H1 (cell line): ENCODE results near the gene C13orf42. TPM values are rescaled to one million over a fixed set of nuclear protein-coding genes. Genes with fewer than 3 reads are reported as not detected.

Experiments used
- CTCF ChIA-PET: fragments of 300-600 bp; sonication (Branson Sonifier 250); formaldehyde crosslinking; loops from one replicate; lab custom pipeline; 2021; ENCODE audit not compliant: partially characterized antibody; lab: Charles Lee
- POLR2A ChIA-PET: fragments of 300-600 bp; sonication (Branson Sonifier 250); formaldehyde crosslinking; loops from one replicate; lab custom pipeline; 2021; ENCODE audit warnings: inconsistent platforms; ENCODE audit not compliant: partially characterized antibody; lab: Charles Lee
- DNase-seq, 2 experiments: peaks; one replicate each; pipeline versions ENCODE4 v3.0.0 to v3.0.0-alpha.2; 2010 to 2022; ENCODE audit warnings: low spot score in 2 of 2, low read depth in 1 of 2, mixed read lengths in 1 of 2
- FAIRE-seq: peaks from 2 replicates; lab custom pipeline; 2011; peaks lifted over from hg19 to GRCh38; lab: Jason Lieb, UNC
- H2AFZ ChIP-seq: 2 replicates; pipeline ENCODE4 v1.8.1; 2012; ENCODE audit warnings: low read length, inconsistent platforms
- H2AK5ac ChIP-seq: 2 replicates; pipeline ENCODE4 v1.6.1; 2013; ENCODE audit warnings: low read depth, low read length
- H2BK120ac ChIP-seq: replicated peaks from 2 replicates; pipeline ENCODE3; 2013; ENCODE audit warnings: low read depth, low read length, inconsistent platforms
- H2BK12ac ChIP-seq: 2 replicates; pipeline ENCODE4 v1.6.1; 2013; ENCODE audit warnings: low read depth, low read length
- H2BK15ac ChIP-seq: 2 replicates; pipeline ENCODE4 v1.6.1; 2013; ENCODE audit warnings: low read length
- H2BK20ac ChIP-seq: 2 replicates; pipeline ENCODE4 v1.6.1; 2013; ENCODE audit warnings: low read length
- H2BK5ac ChIP-seq: 2 replicates; pipeline ENCODE4 v1.6.1; 2013; ENCODE audit warnings: low read depth, low read length
- H3K14ac ChIP-seq: 2 replicates; pipeline ENCODE4 v1.6.1; 2013; ENCODE audit warnings: inconsistent platforms; ENCODE audit not compliant: insufficient read length
- H3K18ac ChIP-seq: 2 replicates; pipeline ENCODE4 v1.6.1; 2013; ENCODE audit warnings: low read length; ENCODE audit errors: extremely low read depth
- H3K23ac ChIP-seq: 2 replicates; pipeline ENCODE4 v1.6.1; 2013; ENCODE audit warnings: inconsistent platforms; ENCODE audit not compliant: insufficient read length
- H3K23me2 ChIP-seq: 2 replicates; pipeline ENCODE4 v1.6.1; 2013; ENCODE audit warnings: low read depth, low read length
- H3K27ac ChIP-seq: 2 replicates; pipeline ENCODE4 v1.6.1; 2011; ENCODE audit warnings: low read depth, low read length, inconsistent platforms
- H3K27me3 ChIP-seq, 4 experiments: replicated peaks in 1 of 4; 1 replicate in 1 of 4; 2 replicates in 3 of 4; pipeline versions ENCODE4 v1.6.1 to v1.8.1; 2011 to 2013; ENCODE audit warnings: low read length in 3 of 4, mild to moderate bottlenecking in 3 of 4, inconsistent platforms in 2 of 4, mixed read lengths in 2 of 4, moderate library complexity in 1 of 4; ENCODE audit not compliant: control insufficient read depth in 3 of 4, insufficient read depth in 3 of 4; ENCODE audit errors: extremely low read depth in 1 of 4
- H3K36me3 ChIP-seq, 4 experiments: 2 replicates each; pipeline versions ENCODE4 v1.6.1 to v1.8.1; 2011 to 2013; ENCODE audit warnings: mild to moderate bottlenecking in 4 of 4, low read length in 3 of 4, moderate library complexity in 2 of 4, control low read depth in 1 of 4, inconsistent platforms in 1 of 4; ENCODE audit not compliant: insufficient read depth in 4 of 4, control insufficient read depth in 2 of 4
- H3K4ac ChIP-seq: replicated peaks from 2 replicates; pipeline ENCODE3; 2013; ENCODE audit warnings: low read length, low read depth, mixed read lengths, inconsistent platforms; ENCODE audit not compliant: insufficient read length
- H3K4me1 ChIP-seq, 4 experiments: replicated peaks in 1 of 4; 1 replicate in 1 of 4; 2 replicates in 3 of 4; pipeline versions ENCODE4 v1.6.1 to v1.8.1; 2011 to 2013; ENCODE audit warnings: low read length in 3 of 4, inconsistent platforms in 2 of 4, mixed read lengths in 1 of 4; ENCODE audit not compliant: insufficient read depth in 4 of 4, control insufficient read depth in 3 of 4
- H3K4me2 ChIP-seq, 2 experiments: 2 replicates each; pipeline versions ENCODE4 v1.6.1 to v1.8.1; 2011 to 2013; ENCODE audit warnings: low read depth in 2 of 2, low read length in 2 of 2, control low read depth in 1 of 2, inconsistent platforms in 1 of 2, mild to moderate bottlenecking in 1 of 2; ENCODE audit not compliant: insufficient read depth in 1 of 2
- H3K4me3 ChIP-seq, 4 experiments: fragments of 200-600, 300-600 bp in 1 of 4; sonication (generic), shearing (Covaris generic), sonication (Bioruptor Twin) in 1 of 4; 2 replicates each; pipeline versions ENCODE4 v1.5.1 to v1.8.1; 2011 to 2016; ENCODE audit warnings: low read length in 4 of 4, low read depth in 3 of 4, control low read depth in 2 of 4, inconsistent platforms in 2 of 4, mild to moderate bottlenecking in 2 of 4, mixed read lengths in 1 of 4, moderate library complexity in 1 of 4; ENCODE audit not compliant: insufficient read depth in 2 of 4; ENCODE audit errors: extremely low read depth in 1 of 4
- H3K56ac ChIP-seq: replicated peaks from 2 replicates; pipeline ENCODE3; 2013; ENCODE audit warnings: low read depth, mild to moderate bottlenecking, mixed read lengths, low read length, inconsistent platforms; ENCODE audit not compliant: insufficient read length
- H3K79me1 ChIP-seq: 2 replicates; pipeline ENCODE4 v1.6.1; 2013; ENCODE audit warnings: low read depth, low read length, control low read depth
- H3K79me2 ChIP-seq, 2 experiments: 2 replicates each; pipeline versions ENCODE4 v1.6.1 to v1.8.1; 2012 to 2013; ENCODE audit warnings: low read length in 2 of 2, mild to moderate bottlenecking in 2 of 2, inconsistent platforms in 1 of 2; ENCODE audit not compliant: insufficient read depth in 2 of 2, control insufficient read depth in 1 of 2
- H3K9ac ChIP-seq, 4 experiments: replicated peaks in 1 of 4; 1 replicate in 1 of 4; 2 replicates in 3 of 4; pipeline versions ENCODE4 v1.6.1 to v1.8.1; 2011 to 2013; ENCODE audit warnings: low read depth in 3 of 4, low read length in 3 of 4, control low read depth in 2 of 4, mild to moderate bottlenecking in 2 of 4, moderate library complexity in 2 of 4, inconsistent platforms in 1 of 4; ENCODE audit errors: extremely low read depth in 1 of 4
- H3K9me3 ChIP-seq, 2 experiments: 2 replicates each; pipeline versions ENCODE4 v1.6.1 to v1.8.1; 2012 to 2013; ENCODE audit warnings: mild to moderate bottlenecking in 2 of 2, moderate library complexity in 2 of 2, control low read depth in 1 of 2, inconsistent platforms in 1 of 2, low read depth in 1 of 2, low read length in 1 of 2, mixed read lengths in 1 of 2; ENCODE audit not compliant: insufficient read depth in 2 of 2
- H4K20me1 ChIP-seq, 2 experiments: replicated peaks in 1 of 2; 2 replicates each; pipeline versions ENCODE3 to v1.8.1; 2011 to 2013; ENCODE audit warnings: inconsistent platforms in 2 of 2, low read length in 2 of 2, mild to moderate bottlenecking in 1 of 2; ENCODE audit not compliant: insufficient read depth in 2 of 2, control insufficient read depth in 1 of 2
- H4K5ac ChIP-seq: 2 replicates; pipeline ENCODE4 v1.6.1; 2013; ENCODE audit warnings: low read length, low read depth, mixed read lengths, inconsistent platforms; ENCODE audit not compliant: insufficient read length
- H4K8ac ChIP-seq: 2 replicates; pipeline ENCODE4 v1.8.0; 2013; ENCODE audit warnings: mild to moderate bottlenecking, moderate library complexity, low read length, inconsistent platforms; ENCODE audit not compliant: insufficient read depth; ENCODE audit errors: extremely low read depth
- H4K91ac ChIP-seq: replicated peaks from 2 replicates; pipeline ENCODE3; 2013; ENCODE audit warnings: low read length, mixed read lengths, inconsistent platforms; ENCODE audit not compliant: insufficient read length
- CTBP2 ChIP-seq: IDR thresholded peaks from 2 replicates; pipeline ENCODE4 v1.7.0; 2011; ENCODE audit warnings: borderline replicate concordance, mild to moderate bottlenecking, moderate library complexity, mixed read lengths, low read length; ENCODE audit not compliant: insufficient read depth, insufficient read length
- EP300 ChIP-seq, 2 experiments: IDR thresholded peaks; 1 replicate in 1 of 2; 2 replicates in 1 of 2; pipeline ENCODE4 v1.6.1; 2011 to 2012; ENCODE audit warnings: low read depth in 2 of 2, low read length in 2 of 2, mild to moderate bottlenecking in 2 of 2, borderline replicate concordance in 1 of 2, inconsistent platforms in 1 of 2, moderate library complexity in 1 of 2
- NRF1 ChIP-seq: IDR thresholded peaks from 2 replicates; pipeline ENCODE4 v1.6.1; 2011; ENCODE audit warnings: mild to moderate bottlenecking, low read depth, low read length, improper control_type of control experiment
- RAD21 ChIP-seq, 2 experiments: IDR thresholded peaks in 1 of 2; conservative IDR thresholded peaks in 1 of 2; 2 replicates each; pipeline ENCODE4 v1.6.1; 2011; ENCODE audit warnings: low read depth in 2 of 2, low read length in 2 of 2, improper control_type of control experiment in 1 of 2, inconsistent platforms in 1 of 2, mild to moderate bottlenecking in 1 of 2, moderate library complexity in 1 of 2
- SAP30 ChIP-seq: fragments of 300-600 bp; sonication (generic); IDR thresholded peaks from 2 replicates; pipeline ENCODE4 v1.7.1; 2012; ENCODE audit warnings: low read length, moderate library complexity, mild to moderate bottlenecking, inconsistent platforms; ENCODE audit not compliant: insufficient read depth, insufficient replicate concordance
- WGBS, 2 experiments: shearing (Covaris generic) in 1 of 2; methylation state at CpG; one replicate each; pipeline versions ENCODE4 v1.1.6 to v1.1.7; 2013 to 2015; ENCODE audit warnings: low lambda C conversion rate in 2 of 2, mixed read lengths in 2 of 2, inconsistent platforms in 1 of 2, low coverage in 1 of 2, missing lambda C conversion rate in 1 of 2; ENCODE audit not compliant: insufficient replicate concordance in 2 of 2, insufficient coverage in 1 of 2, insufficient read length in 1 of 2; ENCODE audit errors: extremely low coverage in 1 of 2, missing lambda C conversion rate in 1 of 2; 5-methylcytosine and 5-hydroxymethylcytosine counted together
- polyA plus RNA-seq, 7 experiments: library from polyadenylated mRNA; depleted of rRNA in 3 of 7; stranded (reverse) in 5 of 7; unstranded in 2 of 7; fragments of >200 nt in 5 of 7; fragments of 200-250 nt in 2 of 7; gene quantifications; 1 replicate in 5 of 7; 2 replicates in 1 of 7; 4 replicates in 1 of 7; pipeline versions ENCODE4 v1.2.1 to v1.2.3, GENCODE V29; 2011 to 2013; ENCODE audit warnings: missing spikeins in 2 of 7, mixed read lengths in 2 of 7
- total RNA-seq: library from RNA; stranded (reverse); fragmentation: NEBNext Ultra II Directional; extraction: Animal tissue kit (Norgen Biotek cat#: 25700); gene quantifications from 2 replicates; pipeline ENCODE4 v1.2.1, GENCODE V29; 2021

Gene C13orf42
- total and polyA plus RNA-seq, 2 of the 8 experiments (the other 6 are each of a cell fraction or from before 2014, with no cell fraction given), result 9.9 to 10.1 TPM

DNA sequence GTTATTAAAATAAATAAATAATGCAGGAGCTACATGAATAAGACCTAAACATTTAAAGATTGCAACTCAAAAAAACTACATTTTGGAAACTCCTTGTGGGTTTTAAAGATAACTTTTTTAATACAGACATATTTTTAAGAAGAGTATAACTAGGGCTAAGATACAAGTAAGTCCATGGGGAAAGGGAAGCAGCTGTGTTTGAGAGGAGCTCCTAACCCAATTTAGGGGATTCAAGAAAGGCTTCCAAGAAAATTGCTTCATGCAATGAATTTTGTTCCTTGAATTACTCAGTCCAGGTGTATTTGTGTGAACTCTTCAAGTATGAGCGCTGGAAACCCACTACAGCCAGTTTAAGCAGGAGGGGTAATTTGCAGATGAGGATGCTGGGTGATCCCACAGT, 44.1 kb upstream of the C13orf42 start:
- FAIRE-seq, result no peak
- Histone ChIP-seq H3K36me3 (no peaks in the 10 kb centered on the region), H2BK120ac (no peak overlapping the region), H2BK5ac (no peak overlapping the region), H3K9me3 (no peaks in the 10 kb centered on the region), H4K20me1 (no peaks in the 10 kb centered on the region), H4K91ac (peak overlapping the region; percentile 32), H3K9ac (no peak overlapping the region), H3K23me2 (no peaks in the 10 kb centered on the region), H3K56ac (no peak overlapping the region), H3K79me1 (no peaks in the 10 kb centered on the region), H3K4me2 (no peak overlapping the region), H4K8ac (no peak overlapping the region), H2AFZ (no peak overlapping the region), H3K27ac (no peak overlapping the region), H3K14ac (no peak overlapping the region), H3K79me2 (peaks cover 0 to 29% of the 10 kb centered on the region in 2 experiments; a peak in 2 of 4 replicates), H3K4me1 (peaks cover 3 to 23% (median 17%) of the 10 kb centered on the region in 4 experiments; a peak in 6 of 7 replicates), H2BK20ac (peak overlapping the region; percentile 72; the same call in 1 of the 2 replicates), H3K27me3 (no peaks in the 10 kb centered on the region), H2AK5ac (no peak overlapping the region), H3K4ac (no peak overlapping the region), H2BK12ac (peak overlapping the region; percentile 77; the same call in 1 of the 2 replicates), H3K4me3 (no peak overlapping the region), H4K5ac (no peak overlapping the region), H3K18ac (0 out of 2 replicates have a peak overlapping the region, but pooled peaks have one; percentile 33), H2BK15ac (no peak overlapping the region), H3K23ac (no peak overlapping the region)
- 100% methylated on average over 1 of the region's 1 CpG; no CpG with 5 or more reads in 1 of the 2 experiments for WGBS, 2 experiments
- TF ChIP-seq CTBP2, result no peak
- no peak for TF ChIP-seq RAD21 (IDR thresholded peaks at IDR 0.05 in 1 of 2, conservative IDR thresholded peaks at IDR 0.05 in 1 of 2; ENCODE audit: low read depth in 2 of 2, low read length in 2 of 2)
- no peak for TF ChIP-seq EP300 (IDR thresholded peaks at IDR 0.05; ENCODE audit: borderline replicate concordance in 1 of 2, low read depth in 2 of 2, low read length in 2 of 2)
- TF ChIP-seq SAP30, result no peak
- no peak for TF ChIP-seq NRF1
- POLR2A ChIA-PET, result interaction anchor here (1.0 to 21.2 kb wide), 4 partner anchors 13 to 91 kb away, joined by 3 to 494 read pairs (median 86); no protein-coding TSS in a partner anchor
- CTCF ChIA-PET, result interaction anchor here (1.2 to 10.9 kb wide), 6 partner anchors 10 to 263 kb away, joined by 3 to 102 read pairs (median 7); no protein-coding TSS in a partner anchor
- DNase-seq, result no peak
